ENCODE measurements around the gene CARD18.

DNA sequence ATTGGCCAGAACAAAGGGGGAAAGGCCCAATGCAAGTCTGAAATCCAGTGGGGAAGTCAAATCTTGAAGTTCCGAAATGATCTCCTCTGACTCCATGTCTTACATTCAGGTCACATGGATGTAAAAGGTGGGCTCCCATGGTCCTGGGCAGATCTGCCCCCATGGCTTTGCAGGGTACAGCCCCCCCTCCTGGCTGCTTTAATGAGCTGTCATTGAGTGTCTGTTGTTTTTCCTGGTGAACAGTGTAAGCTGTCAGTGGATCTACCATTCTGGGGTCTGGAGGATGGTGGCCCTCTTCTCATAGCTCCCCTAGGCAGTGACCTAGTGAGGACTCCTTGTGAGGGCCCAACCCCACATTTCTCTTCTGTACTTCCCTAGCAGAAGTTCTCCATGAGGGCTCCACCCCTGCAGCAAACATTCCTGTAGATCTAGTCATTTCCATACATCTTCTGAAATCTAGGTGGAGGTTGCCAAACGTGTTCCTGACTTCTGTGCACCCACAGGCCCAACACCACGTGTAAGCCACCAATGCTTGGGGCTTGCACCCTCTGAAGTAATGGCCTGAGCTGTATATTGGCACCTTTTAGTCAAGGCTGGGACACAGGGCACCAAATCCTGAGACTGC is 9.3 kb downstream of the CARD18 start:
- TF ChIP-seq, protein P1, sequence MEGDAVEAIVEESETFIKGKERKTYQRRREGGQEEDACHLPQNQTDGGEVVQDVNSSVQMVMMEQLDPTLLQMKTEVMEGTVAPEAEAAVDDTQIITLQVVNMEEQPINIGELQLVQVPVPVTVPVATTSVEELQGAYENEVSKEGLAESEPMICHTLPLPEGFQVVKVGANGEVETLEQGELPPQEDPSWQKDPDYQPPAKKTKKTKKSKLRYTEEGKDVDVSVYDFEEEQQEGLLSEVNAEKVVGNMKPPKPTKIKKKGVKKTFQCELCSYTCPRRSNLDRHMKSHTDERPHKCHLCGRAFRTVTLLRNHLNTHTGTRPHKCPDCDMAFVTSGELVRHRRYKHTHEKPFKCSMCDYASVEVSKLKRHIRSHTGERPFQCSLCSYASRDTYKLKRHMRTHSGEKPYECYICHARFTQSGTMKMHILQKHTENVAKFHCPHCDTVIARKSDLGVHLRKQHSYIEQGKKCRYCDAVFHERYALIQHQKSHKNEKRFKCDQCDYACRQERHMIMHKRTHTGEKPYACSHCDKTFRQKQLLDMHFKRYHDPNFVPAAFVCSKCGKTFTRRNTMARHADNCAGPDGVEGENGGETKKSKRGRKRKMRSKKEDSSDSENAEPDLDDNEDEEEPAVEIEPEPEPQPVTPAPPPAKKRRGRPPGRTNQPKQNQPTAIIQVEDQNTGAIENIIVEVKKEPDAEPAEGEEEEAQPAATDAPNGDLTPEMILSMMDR (IDR thresholded peaks at IDR 0.05) = no peak
- no peak for TF ChIP-seq POLR2A (IDR thresholded peaks at IDR 0.05)
